ENCODE measurements around the gene DOCK1.

GRCh38 chr10:127216274-127216673 is 311.0 kb downstream of the DOCK1 start:
- TF ChIP-seq CTCF (conservative IDR thresholded peaks at IDR 0.05 in 1 of 2, IDR thresholded peaks at IDR 0.05 in 1 of 2; ENCODE audit: low read depth in 1 of 2, low read length in 2 of 2) (no peak), EZH2 (IDR thresholded peaks at IDR 0.05; ENCODE audit: low read length, missing control alignments) (no peak)

All from fibroblast of lung (primary cell).